Endodermal cell (in vitro differentiated cells): ENCODE data around the gene BTAF1. TPM values are rescaled to one million over a fixed set of nuclear protein-coding genes. Genes with fewer than 3 reads are reported as not detected.

Experiments used
- DNase-seq: peaks from one replicate; pipeline ENCODE4 v3.0.0-alpha.2; 2017
- H3K27ac ChIP-seq: 2 replicates; pipeline ENCODE4 v1.5.1; 2013; ENCODE audit warnings: mild to moderate bottlenecking, low read depth, low read length, moderate library complexity
- H3K27me3 ChIP-seq: 2 replicates; pipeline ENCODE4 v1.6.1; 2013; ENCODE audit warnings: mild to moderate bottlenecking, low read length, moderate library complexity; ENCODE audit not compliant: insufficient read depth, control insufficient read depth, poor library complexity, severe bottlenecking
- H3K36me3 ChIP-seq: 2 replicates; pipeline ENCODE4 v1.7.0; 2013; ENCODE audit warnings: mild to moderate bottlenecking, low read length, moderate library complexity; ENCODE audit not compliant: control insufficient read depth, insufficient read depth
- H3K4me1 ChIP-seq: one replicate; pipeline ENCODE4 v1.7.0; 2013; ENCODE audit warnings: low read length; ENCODE audit not compliant: control insufficient read depth, insufficient read depth
- H3K4me3 ChIP-seq: 2 replicates; pipeline ENCODE4 v1.5.1; 2013; ENCODE audit warnings: mild to moderate bottlenecking, low read length, moderate library complexity
- H3K9ac ChIP-seq: 2 replicates; pipeline ENCODE4 v1.6.1; 2013; ENCODE audit warnings: mild to moderate bottlenecking, low read length, moderate library complexity; ENCODE audit not compliant: poor library complexity, severe bottlenecking; ENCODE audit errors: extremely low read depth
- H3K9me3 ChIP-seq: 2 replicates; pipeline ENCODE4 v1.6.1; 2013; ENCODE audit warnings: mild to moderate bottlenecking, low read length, moderate library complexity; ENCODE audit not compliant: control insufficient read depth
- H3K27ac Mint-ChIP-seq: 2 replicates; pipeline ENCODE4 v1.8.0; 2020; ENCODE audit warnings: mixed read lengths
- H3K27me3 Mint-ChIP-seq: 2 replicates; pipeline ENCODE4 v1.8.0; 2021; ENCODE audit warnings: mild to moderate bottlenecking, mixed read lengths; ENCODE audit not compliant: insufficient read depth
- H3K36me3 Mint-ChIP-seq: 2 replicates; pipeline ENCODE4 v1.8.0; 2020; ENCODE audit warnings: low read depth, mixed read lengths
- H3K4me1 Mint-ChIP-seq: 2 replicates; pipeline ENCODE4 v1.8.0; 2020; ENCODE audit warnings: mixed read lengths
- H3K4me3 Mint-ChIP-seq: 2 replicates; pipeline ENCODE4 v1.8.0; 2020; ENCODE audit warnings: mild to moderate bottlenecking, moderate library complexity, mixed read lengths
- H3K9me3 Mint-ChIP-seq: 2 replicates; pipeline ENCODE4 v1.8.0; 2020; ENCODE audit warnings: mild to moderate bottlenecking, mixed read lengths
- CTCF ChIP-seq: fragments of 200-600 bp; sonication (generic); conservative IDR thresholded peaks from 2 replicates; pipeline ENCODE4 v1.5.0; 2021; ENCODE audit warnings: antibody characterized with exemption, mild to moderate bottlenecking
- WGBS, 2 experiments: methylation state at CpG; one replicate each; pipeline versions ENCODE4 v1.1.5 to v1.1.7; 2013; ENCODE audit warnings: missing lambda C conversion rate in 2 of 2, mixed read lengths in 1 of 2; ENCODE audit not compliant: insufficient coverage in 1 of 2, insufficient read length in 1 of 2; 5-methylcytosine and 5-hydroxymethylcytosine counted together
- total RNA-seq, 2 donors: library from RNA; stranded (reverse); fragmentation: NEBNext Ultra II Directional in 1 of 2; extraction: Animal tissue kit (Norgen Biotek cat#: 25700) in 1 of 2; gene quantifications; 2 replicates in 1 of 2; 3 replicates in 1 of 2; pipeline ENCODE4 v1.2.1, GENCODE V29; 2021

The BTAF1 gene
- total RNA-seq, 2 donors from 2014 or later: 46.2 to 54.3 TPM

- 78 to 96% methylated on average over 1 of the region's 1 CpG for WGBS, 2 experiments
- Mint-ChIP-seq H3K4me3 (no peak overlapping the region), H3K36me3 (peaks cover 64% of the 10 kb centered on the region), H3K9me3 (no peaks in the 10 kb centered on the region), H3K27ac (no peak overlapping the region), H3K4me1 (peaks cover 5% of the 10 kb centered on the region), H3K27me3 (no peaks in the 10 kb centered on the region)
- Histone ChIP-seq H3K36me3 (peaks cover 76% of the 10 kb centered on the region), H3K4me1 (no peaks in the 10 kb centered on the region), H3K4me3 (no peak overlapping the region), H3K9ac (no peak overlapping the region), H3K27ac (no peak overlapping the region), H3K9me3 (no peaks in the 10 kb centered on the region), H3K27me3 (no peaks in the 10 kb centered on the region)
- DNase-seq: no peak
- TF ChIP-seq CTCF: no peak
Measured at GRCh38 chr10:91980319-91980718, 56.7 kb downstream of the BTAF1 start.

- peaks cover 82% of the 10 kb centered on the region for H3K36me3 ChIP-seq
- no peaks in the 10 kb centered on the region for H3K4me1 ChIP-seq
- H3K27ac Mint-ChIP-seq: peak overlapping the region; percentile 59
- no peaks in the 10 kb centered on the region for H3K27me3 ChIP-seq
- no peaks in the 10 kb centered on the region for H3K9me3 ChIP-seq
- H3K4me3 Mint-ChIP-seq: no peak overlapping the region
- peaks cover 66% of the 10 kb centered on the region for H3K36me3 Mint-ChIP-seq
- H3K27ac ChIP-seq: no peak overlapping the region
- no peaks in the 10 kb centered on the region for H3K4me1 Mint-ChIP-seq
- no peak for TF ChIP-seq CTCF
- no peaks in the 10 kb centered on the region for H3K27me3 Mint-ChIP-seq
- H3K4me3 ChIP-seq: no peak overlapping the region
- DNase-seq: no peak
- H3K9me3 Mint-ChIP-seq: no peaks in the 10 kb centered on the region
- no peak overlapping the region for H3K9ac ChIP-seq
Measured at GRCh38 chr10:91983416-91983815, 59.8 kb downstream of the BTAF1 start.

- no peak overlapping the region for H3K27ac Mint-ChIP-seq
- H3K36me3 Mint-ChIP-seq: peaks cover 74% of the 10 kb centered on the region
- TF ChIP-seq CTCF: no peak
Measured at GRCh38 chr10:91987397-91988037, 63.9 kb downstream of the BTAF1 start.

More at GRCh38 chr10:91987397-91988037, 63.9 kb downstream of the BTAF1 start:
- H3K27me3 ChIP-seq: no peaks in the 10 kb centered on the region
- no peaks in the 10 kb centered on the region for H3K9me3 Mint-ChIP-seq
- H3K4me3 Mint-ChIP-seq: no peak overlapping the region
- H3K4me1 Mint-ChIP-seq: no peaks in the 10 kb centered on the region
- no peaks in the 10 kb centered on the region for H3K9me3 ChIP-seq
- H3K36me3 ChIP-seq: peaks cover 84% of the 10 kb centered on the region
- WGBS, 2 experiments: 96 to 97% methylated on average over 6 to 8 of the region's 8 CpGs
- no peak overlapping the region for H3K4me3 ChIP-seq
- H3K27ac ChIP-seq: no peak overlapping the region
- no peak overlapping the region for H3K9ac ChIP-seq
- no peak for DNase-seq
- no peaks in the 10 kb centered on the region for H3K27me3 Mint-ChIP-seq
- H3K4me1 ChIP-seq: no peaks in the 10 kb centered on the region
